Mammary epithelial cell (primary cell): Measurements from ENCODE around the gene PARVB.

Experiments used
- CTCF ChIP-seq, 2 donors: IDR thresholded peaks in 1 of 2; conservative IDR thresholded peaks in 1 of 2; 2 replicates each; pipeline ENCODE4 v1.5.1; 2011 to 2012; ENCODE audit warnings: inconsistent platforms in 2 of 2, low read length in 2 of 2, mild to moderate bottlenecking in 2 of 2, control low read depth in 1 of 2, low read depth in 1 of 2; ENCODE audit not compliant: insufficient read depth in 1 of 2; ENCODE audit errors: extremely low read depth in 1 of 2
- EZH2 ChIP-seq: IDR thresholded peaks from 2 replicates; pipeline ENCODE4 v1.6.1; 2012; ENCODE audit warnings: low read length, inconsistent platforms, borderline replicate concordance

GRCh38 chr22:43999378-43999777, 24.7 kb upstream of the PARVB start:
- TF ChIP-seq EZH2 (no peak), CTCF (conservative IDR thresholded peaks at IDR 0.05 in 1 of 2, IDR thresholded peaks at IDR 0.05 in 1 of 2; ENCODE audit: extremely low read depth in 1 of 2, insufficient read depth in 1 of 2, low read depth in 1 of 2, low read length in 2 of 2) (no peak)
